Tibial nerve (tissue), 4 donors: Measurements from ENCODE around the gene CELSR1. TPM values are rescaled to one million over a fixed set of nuclear protein-coding genes. Genes with fewer than 3 reads are reported as not detected.

Experiments used
- DNase-seq, 2 donors: peaks; one replicate each; pipeline ENCODE4 v3.0.0-alpha.2; 2019; ENCODE audit warnings: low spot score in 2 of 2
- H3K27ac ChIP-seq, 4 donors: fragments of 200-600 bp; sonication (generic) in 3 of 4; one replicate each; pipeline ENCODE4 v1.5.1; 2017 to 2019; ENCODE audit warnings: mild to moderate bottlenecking in 1 of 4
- H3K27me3 ChIP-seq, 2 donors: fragments of 200-600 bp; sonication (generic) in 1 of 2; one replicate each; pipeline versions ENCODE4 v1.5.1 to v1.6.0; 2017 to 2019
- H3K36me3 ChIP-seq, 3 donors: fragments of 200-600 bp; sonication (generic); one replicate each; pipeline ENCODE4 v1.5.1; 2018 to 2019
- H3K4me1 ChIP-seq, 4 donors: fragments of 200-600 bp; sonication (generic) in 3 of 4; one replicate each; pipeline ENCODE4 v1.5.1; 2017 to 2019
- H3K4me3 ChIP-seq, 4 donors: fragments of 200-600 bp; sonication (generic) in 3 of 4; one replicate each; pipeline ENCODE4 v1.5.1; 2017 to 2019; ENCODE audit warnings: mild to moderate bottlenecking in 1 of 4, moderate library complexity in 1 of 4
- H3K9me3 ChIP-seq, 4 donors: fragments of 200-600 bp; sonication (generic) in 3 of 4; one replicate each; pipeline ENCODE4 v1.5.1; 2017 to 2019
- CTCF ChIP-seq, 5 experiments: fragments of 200-600 bp in 3 of 5; fragments of 450-650 bp in 2 of 5; sonication (generic) in 3 of 5; IDR thresholded peaks; one replicate each; pipeline ENCODE4 v1.5.1; 2016 to 2019; ENCODE audit warnings: antibody characterized with exemption in 5 of 5, mild to moderate bottlenecking in 3 of 5, moderate library complexity in 2 of 5
- EP300 ChIP-seq, 2 donors: sonication (generic); formaldehyde crosslinking; IDR thresholded peaks; one replicate each; pipeline ENCODE4 v1.6.1; 2017; ENCODE audit warnings: antibody characterized with exemption in 2 of 2, mild to moderate bottlenecking in 1 of 2
- POLR2A ChIP-seq, 2 donors: fragments of 450-650 bp; IDR thresholded peaks; one replicate each; pipeline ENCODE4 v1.6.1; 2017; ENCODE audit warnings: antibody characterized with exemption in 2 of 2, mild to moderate bottlenecking in 2 of 2, moderate library complexity in 2 of 2
- WGBS, 2 donors: methylation state at CpG; one replicate each; pipeline ENCODE4 v1.1.5; 2018; 5-methylcytosine and 5-hydroxymethylcytosine counted together
- total RNA-seq, 4 donors: library from RNA; depleted of rRNA; stranded (reverse); fragments of >200 nt; gene quantifications; one replicate each; pipeline ENCODE4 v1.1.0, GENCODE V29; 2016

The CELSR1 gene
- total RNA-seq, 4 donors from 2014 or later = 1.0 to 5.9 (median 2.6) TPM

DNA sequence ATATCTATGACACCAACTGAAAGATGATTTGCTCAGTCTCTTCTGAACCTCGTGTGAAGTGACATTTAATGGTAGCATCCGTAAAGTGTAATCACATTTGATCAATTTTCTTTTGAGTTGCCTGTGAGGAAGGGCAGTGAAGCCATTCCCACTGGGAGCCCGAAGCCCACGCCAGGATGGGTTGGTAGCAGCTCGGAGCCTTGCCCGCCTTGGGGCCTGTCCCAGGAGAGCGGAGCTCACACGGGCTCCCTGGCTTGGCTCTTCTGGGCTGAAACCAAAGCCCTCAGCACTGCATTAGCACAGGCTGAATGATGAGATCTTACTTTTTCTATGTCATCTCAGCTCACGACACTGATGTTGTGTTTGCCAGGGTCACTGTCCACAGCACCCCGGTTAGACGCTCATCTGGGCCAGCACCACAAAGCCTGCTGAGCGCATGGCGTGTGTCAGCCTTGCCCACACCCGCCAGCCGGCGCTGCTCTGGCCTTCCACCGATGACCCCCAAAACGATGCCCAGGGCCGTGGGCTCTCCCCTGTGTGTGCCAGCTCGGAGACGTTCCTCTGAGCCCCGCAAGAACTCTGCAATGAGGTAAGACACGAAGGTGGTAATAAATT lies 211.2 kb downstream of the CELSR1 start:
- no peaks in the 10 kb centered on the region for H3K27me3 ChIP-seq
- no peak overlapping the region for H3K27ac ChIP-seq
- no peaks in the 10 kb centered on the region for H3K9me3 ChIP-seq
- no peak overlapping the region for H3K4me3 ChIP-seq
- TF ChIP-seq CTCF (IDR thresholded peaks at IDR 0.05) = no peak
- TF ChIP-seq EP300 (IDR thresholded peaks at IDR 0.05) = no peak
- no peak for TF ChIP-seq POLR2A (IDR thresholded peaks at IDR 0.05)
- DNase-seq = no peak
- 89 to 94% methylated on average over 23 of the region's 23 CpGs for WGBS, 2 donors
- H3K4me1 ChIP-seq = no peaks in the 10 kb centered on the region
- H3K36me3 ChIP-seq = no peaks in the 10 kb centered on the region

- no peaks in the 10 kb centered on the region for H3K27me3 ChIP-seq
- no peaks in the 10 kb centered on the region for H3K4me1 ChIP-seq
- no peak overlapping the region for H3K4me3 ChIP-seq
- H3K27ac ChIP-seq = no peak overlapping the region
- no peaks in the 10 kb centered on the region for H3K9me3 ChIP-seq
- DNase-seq = no peak
- H3K36me3 ChIP-seq = no peaks in the 10 kb centered on the region
- TF ChIP-seq POLR2A (IDR thresholded peaks at IDR 0.05) (no peak), EP300 (IDR thresholded peaks at IDR 0.05) (no peak), CTCF (IDR thresholded peaks at IDR 0.05) (no peak)
- WGBS, 2 donors = 97% methylated on average over 17 to 19 of the region's 19 CpGs
These were observed 214.3 kb downstream of the CELSR1 start for GRCh38 chr22:46323162-46323561.

DNA sequence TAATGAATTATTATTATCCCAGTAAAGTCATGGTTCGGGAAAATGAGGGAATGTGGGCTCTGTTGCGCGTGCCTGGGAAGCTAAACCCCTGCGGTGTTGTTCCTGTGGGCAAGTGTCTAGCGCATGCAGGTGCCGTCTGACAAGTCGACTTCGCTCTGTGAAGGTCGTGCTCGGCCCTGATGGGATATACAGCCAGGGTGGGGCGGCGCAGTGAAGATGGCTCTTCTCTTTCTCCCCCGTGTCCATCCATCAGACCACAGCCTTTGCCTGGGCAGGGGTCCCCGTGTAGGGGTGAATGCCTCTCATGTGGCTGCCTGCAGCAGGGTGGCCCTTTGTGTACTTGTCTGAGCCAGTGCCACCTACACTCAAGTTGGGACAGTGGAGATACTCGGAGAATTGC lies 214.7 kb downstream of the CELSR1 start:
- no peaks in the 10 kb centered on the region for H3K27me3 ChIP-seq
- H3K4me3 ChIP-seq = no peak overlapping the region
- no peaks in the 10 kb centered on the region for H3K36me3 ChIP-seq
- no peak for DNase-seq
- TF ChIP-seq EP300 (IDR thresholded peaks at IDR 0.05) = no peak
- TF ChIP-seq CTCF (IDR thresholded peaks at IDR 0.05) = no peak
- no peak for TF ChIP-seq POLR2A (IDR thresholded peaks at IDR 0.05)
- no peaks in the 10 kb centered on the region for H3K4me1 ChIP-seq
- 90 to 94% methylated on average over 7 to 15 of the region's 15 CpGs for WGBS, 2 donors
- H3K27ac ChIP-seq = no peak overlapping the region
- no peaks in the 10 kb centered on the region for H3K9me3 ChIP-seq

- DNase-seq = no peak
These were observed 216.6 kb downstream of the CELSR1 start for GRCh38 chr22:46320716-46321386.

More at GRCh38 chr22:46320716-46321386, 216.6 kb downstream of the CELSR1 start:
- H3K27me3 ChIP-seq = no peaks in the 10 kb centered on the region
- WGBS, 2 donors = 92 to 93% methylated on average over 20 of the region's 20 CpGs
- no peaks in the 10 kb centered on the region for H3K36me3 ChIP-seq
- no peak overlapping the region for H3K4me3 ChIP-seq
- TF ChIP-seq CTCF (IDR thresholded peaks at IDR 0.05) (no peak), EP300 (IDR thresholded peaks at IDR 0.05) (no peak), POLR2A (IDR thresholded peaks at IDR 0.05) (no peak)
- H3K27ac ChIP-seq = no peak overlapping the region
- H3K4me1 ChIP-seq = no peaks in the 10 kb centered on the region
- H3K9me3 ChIP-seq = no peaks in the 10 kb centered on the region
